Measurements from ENCODE around the gene SLIT3. TPM values are rescaled to one million over a fixed set of nuclear protein-coding genes. Genes with fewer than 3 reads are reported as not detected.

The SLIT3 gene
- total RNA-seq, 1 experiment from 2014 or later = 0.92 TPM

- no peak overlapping the region for H2AK5ac ChIP-seq (ENCODE audit: insufficient read length, low read length)
- H2AFZ ChIP-seq (ENCODE audit: low read length) = no peak overlapping the region
- no peak overlapping the region for H3K18ac ChIP-seq (ENCODE audit: insufficient read length, low read depth, low read length)
- no peaks in the 10 kb centered on the region for H3K4me1 ChIP-seq (ENCODE audit: insufficient read depth, low read length)
- Mint-ChIP-seq H3K4me3 (no peak overlapping the region), H3K27ac (no peak overlapping the region), H3K27me3 (ENCODE audit: low read depth) (peaks cover 2% of the 10 kb centered on the region), H3K36me3 (ENCODE audit: insufficient read depth in 1 of 3, low read depth in 3 of 3) (no peaks in the 10 kb centered on the region), H3K4me1 (peaks cover 8 to 19% of the 10 kb centered on the region in 2 experiments), H3K9me3 (no peaks in the 10 kb centered on the region)
- H4K20me1 ChIP-seq (ENCODE audit: control insufficient read depth, insufficient read depth, insufficient read length) = no peaks in the 10 kb centered on the region
- no peak overlapping the region for H3T11ph ChIP-seq (ENCODE audit: low read length)
- H4K91ac ChIP-seq (ENCODE audit: insufficient read length, low read depth, low read length) = no peak overlapping the region
- TF ChIP-seq, protein P1, sequence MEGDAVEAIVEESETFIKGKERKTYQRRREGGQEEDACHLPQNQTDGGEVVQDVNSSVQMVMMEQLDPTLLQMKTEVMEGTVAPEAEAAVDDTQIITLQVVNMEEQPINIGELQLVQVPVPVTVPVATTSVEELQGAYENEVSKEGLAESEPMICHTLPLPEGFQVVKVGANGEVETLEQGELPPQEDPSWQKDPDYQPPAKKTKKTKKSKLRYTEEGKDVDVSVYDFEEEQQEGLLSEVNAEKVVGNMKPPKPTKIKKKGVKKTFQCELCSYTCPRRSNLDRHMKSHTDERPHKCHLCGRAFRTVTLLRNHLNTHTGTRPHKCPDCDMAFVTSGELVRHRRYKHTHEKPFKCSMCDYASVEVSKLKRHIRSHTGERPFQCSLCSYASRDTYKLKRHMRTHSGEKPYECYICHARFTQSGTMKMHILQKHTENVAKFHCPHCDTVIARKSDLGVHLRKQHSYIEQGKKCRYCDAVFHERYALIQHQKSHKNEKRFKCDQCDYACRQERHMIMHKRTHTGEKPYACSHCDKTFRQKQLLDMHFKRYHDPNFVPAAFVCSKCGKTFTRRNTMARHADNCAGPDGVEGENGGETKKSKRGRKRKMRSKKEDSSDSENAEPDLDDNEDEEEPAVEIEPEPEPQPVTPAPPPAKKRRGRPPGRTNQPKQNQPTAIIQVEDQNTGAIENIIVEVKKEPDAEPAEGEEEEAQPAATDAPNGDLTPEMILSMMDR (conservative IDR thresholded peaks at IDR 0.05) = no peak
- H4K5ac ChIP-seq (ENCODE audit: insufficient read length, low read depth, low read length) = no peak overlapping the region
- no peak overlapping the region for H3K4me2 ChIP-seq (ENCODE audit: insufficient read depth, insufficient read length, low read length)
- H3K9me3 ChIP-seq (ENCODE audit: control insufficient read depth, low read depth, low read length) = no peaks in the 10 kb centered on the region
- DNase-seq = no peak
- no peak overlapping the region for H3K9ac ChIP-seq (ENCODE audit: extremely low read depth, insufficient read length, low read length)
- H2BK15ac ChIP-seq (ENCODE audit: low read depth, low read length) = no peak overlapping the region
- no peak overlapping the region for H3K14ac ChIP-seq (ENCODE audit: insufficient read depth, low read length)
- H3K23ac ChIP-seq (ENCODE audit: insufficient read length, low read depth, low read length) = no peak overlapping the region
- H2BK12ac ChIP-seq (ENCODE audit: insufficient read length, low read depth, low read length) = no peak overlapping the region
- H2BK20ac ChIP-seq (ENCODE audit: low read depth, low read length, poor library complexity, severe bottlenecking) = no peak overlapping the region
- no peak overlapping the region for H3K56ac ChIP-seq (ENCODE audit: insufficient read length, low read depth, low read length)
- H3K79me2 ChIP-seq (ENCODE audit: insufficient read depth, low read length) = no peaks in the 10 kb centered on the region
- H2BK5ac ChIP-seq (ENCODE audit: insufficient read length, low read length) = no peak overlapping the region
- no peak overlapping the region for H2BK120ac ChIP-seq (ENCODE audit: low read depth, low read length, poor library complexity, severe bottlenecking)
- WGBS (ENCODE audit: extremely low coverage, insufficient read length, low lambda C conversion rate) = no CpG with 5 or more reads among the region's 9 CpGs
- no peak overlapping the region for H4K8ac ChIP-seq (replicated peaks; ENCODE audit: insufficient read length, low read depth, low read length)
- H3K4ac ChIP-seq (ENCODE audit: low read depth, low read length) = no peak overlapping the region
- no peaks in the 10 kb centered on the region for H3K79me1 ChIP-seq (ENCODE audit: insufficient read depth, low read depth, low read length, poor library complexity, severe bottlenecking)
- no peak overlapping the region for H3K27ac ChIP-seq (ENCODE audit: insufficient read length, low read depth, low read length)
- no peaks in the 10 kb centered on the region for H3K23me2 ChIP-seq (ENCODE audit: insufficient read length, low read depth, low read length, poor library complexity, severe bottlenecking)
- no peaks in the 10 kb centered on the region for H3K27me3 ChIP-seq (ENCODE audit: insufficient read depth, low read length)
Observed at GRCh38 chr5:168720575-168720974, 580.4 kb downstream of the SLIT3 start.
